Endometrium (tissue), 2 donors: ENCODE measurements around the gene SLC6A3.

ENCODE experiments used
- FAIRE-seq: peaks from 2 replicates; lab custom pipeline; 2012; peaks lifted over from hg19 to GRCh38; lab: Jason Lieb, UNC
- donor health status: control.
- donor health status: control.

SLC6A3 gene

DNA sequence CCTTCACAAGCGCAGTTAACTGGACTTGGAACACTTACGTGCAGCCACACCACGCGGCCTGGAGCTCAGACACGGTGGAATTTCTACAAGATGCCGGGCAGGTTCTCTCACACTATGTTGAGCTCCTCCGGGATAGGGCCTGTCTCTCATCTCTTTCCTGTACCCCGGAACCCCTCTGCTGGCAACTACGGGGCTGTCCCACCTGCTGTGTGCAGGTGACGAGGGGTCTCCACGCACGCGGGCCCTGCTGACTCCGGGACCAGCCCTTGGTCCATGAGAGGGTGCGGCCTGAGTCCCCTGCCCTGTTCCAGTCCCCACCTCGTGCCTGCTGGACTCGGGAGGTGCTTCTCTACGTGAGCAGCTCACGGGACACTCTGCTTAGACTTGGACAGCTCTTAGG, 40.1 kb downstream of the SLC6A3 start:
- FAIRE-seq = no peak

DNA sequence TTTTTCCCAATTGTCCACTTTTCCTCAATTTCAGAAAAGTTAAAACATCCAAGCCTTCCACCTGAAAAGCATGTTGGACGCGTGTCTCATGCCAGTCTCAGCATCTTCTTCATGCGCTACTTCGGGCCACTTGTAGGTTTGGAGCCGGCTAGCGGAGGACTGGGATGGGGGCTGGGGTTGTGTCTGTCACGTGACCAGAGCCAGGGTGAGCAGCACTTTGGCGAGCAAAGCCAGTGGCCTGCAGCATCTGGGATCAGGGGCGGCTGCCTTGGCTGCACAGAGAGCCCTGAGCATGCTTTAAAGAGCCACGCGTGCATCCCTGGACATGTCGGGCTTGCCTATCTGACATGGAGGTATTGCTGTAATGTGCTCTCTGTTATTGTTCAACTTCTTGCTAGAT, 41.2 kb downstream of the SLC6A3 start:
- no peak for FAIRE-seq

DNA sequence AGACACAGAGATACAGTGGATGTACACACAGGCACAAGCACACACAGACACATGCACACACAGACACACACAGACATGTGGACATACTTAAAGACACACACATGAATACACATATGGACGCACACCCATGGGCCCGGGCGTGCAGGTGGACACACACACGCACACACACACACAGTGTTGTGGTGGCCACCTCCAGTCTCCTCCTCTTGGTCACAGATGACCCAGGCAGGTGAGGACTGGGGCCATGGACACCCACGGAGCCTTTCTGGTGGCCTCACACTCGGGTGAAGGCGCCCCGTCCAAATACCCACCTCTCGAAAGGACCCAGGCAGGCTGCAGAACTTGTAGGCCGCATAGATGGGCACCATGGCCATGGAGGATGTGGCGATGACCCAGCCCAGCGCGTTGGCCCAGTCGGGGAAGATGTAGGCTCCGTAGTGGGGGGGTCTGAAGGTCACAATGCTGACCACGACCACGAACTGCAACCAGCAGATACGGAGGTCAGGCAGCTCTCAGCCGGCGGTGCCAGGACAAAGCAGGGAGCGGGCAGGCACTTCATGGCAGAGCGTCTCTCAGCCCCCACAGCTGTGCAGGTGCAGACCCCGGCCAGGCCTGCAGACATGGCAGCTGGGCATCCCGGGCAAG, 42.5 kb downstream of the SLC6A3 start:
- FAIRE-seq = no peak

DNA sequence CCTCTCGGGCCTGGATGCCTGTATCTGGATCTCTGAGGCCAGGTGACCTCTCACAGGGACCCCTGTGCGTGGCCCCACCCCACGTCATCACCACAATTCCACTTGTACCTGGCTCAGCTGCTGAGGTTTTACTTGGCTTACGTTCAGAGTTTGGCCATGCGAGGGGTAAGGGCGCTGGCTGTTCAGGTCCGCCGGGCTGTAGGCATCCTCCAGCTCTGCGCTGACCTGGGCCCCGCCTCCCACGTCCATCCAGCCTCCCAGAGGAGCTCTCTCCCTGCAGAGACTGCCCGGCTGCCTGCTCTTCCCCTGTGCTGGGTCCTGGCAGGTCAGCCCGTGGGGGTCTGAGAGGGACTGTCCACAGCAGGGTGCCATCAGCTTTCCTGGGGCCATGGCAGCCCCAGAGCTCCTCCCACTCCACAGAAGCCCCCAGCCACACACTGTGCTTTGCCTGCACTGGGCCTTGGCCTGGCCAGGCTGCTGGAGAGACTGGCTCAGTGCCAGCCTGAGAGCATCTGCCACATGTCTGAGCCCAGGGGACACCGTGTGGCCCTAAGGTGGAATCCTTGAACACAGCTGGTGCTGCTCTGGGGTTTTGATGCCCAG, 43.6 kb downstream of the SLC6A3 start:
- FAIRE-seq = no peak

DNA sequence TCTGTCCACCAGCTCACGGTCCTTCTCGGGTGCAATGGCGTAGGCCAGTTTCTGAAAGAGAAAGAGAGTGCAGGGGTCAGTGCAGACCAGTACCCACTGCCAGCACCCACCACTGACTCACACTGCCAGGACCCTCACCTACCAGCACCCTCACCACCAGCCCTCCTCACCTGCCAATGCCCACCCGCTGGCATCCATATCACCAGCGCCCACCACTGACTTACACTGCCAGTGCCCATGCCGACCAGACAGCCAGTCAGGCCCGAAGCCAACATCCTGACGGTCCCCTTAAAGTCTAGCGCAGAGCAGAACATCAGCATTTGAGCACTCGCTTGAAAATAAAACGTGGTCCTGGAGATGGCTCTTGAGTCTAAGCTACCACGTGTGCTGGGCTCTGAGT, 44.3 kb downstream of the SLC6A3 start:
- no peak for FAIRE-seq

DNA sequence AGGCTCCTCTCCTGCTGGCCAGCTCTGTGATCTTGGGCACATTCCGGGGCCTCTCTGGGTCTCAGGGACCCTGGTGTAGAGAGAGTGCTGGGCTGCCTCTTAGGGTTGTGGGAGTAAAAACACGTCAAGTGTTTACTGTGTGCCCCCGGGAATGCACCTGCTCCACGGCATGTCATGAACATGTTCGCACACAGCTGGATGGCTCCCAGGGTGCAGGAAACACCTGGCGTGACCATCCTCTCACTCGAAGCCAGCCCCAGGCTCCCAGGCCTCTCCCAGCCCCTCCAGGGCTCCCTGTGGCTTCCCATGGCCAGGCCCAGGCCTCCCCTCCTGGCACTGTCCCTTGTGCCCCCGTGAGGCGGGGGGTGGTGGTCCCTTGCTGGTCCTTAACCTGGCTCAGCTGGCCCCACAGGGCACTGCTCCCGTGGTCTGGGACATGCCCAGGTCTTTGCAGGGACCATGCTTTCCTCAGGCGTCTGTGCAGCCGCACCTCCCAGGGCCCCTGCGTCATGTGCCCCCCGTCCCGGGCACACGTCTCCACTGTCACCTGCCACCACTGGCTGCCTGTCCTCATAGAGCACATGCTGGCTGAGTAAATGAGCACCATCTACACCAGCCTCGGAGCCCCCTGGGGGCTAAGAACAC, 44.9 kb downstream of the SLC6A3 start:
- no peak for FAIRE-seq

DNA sequence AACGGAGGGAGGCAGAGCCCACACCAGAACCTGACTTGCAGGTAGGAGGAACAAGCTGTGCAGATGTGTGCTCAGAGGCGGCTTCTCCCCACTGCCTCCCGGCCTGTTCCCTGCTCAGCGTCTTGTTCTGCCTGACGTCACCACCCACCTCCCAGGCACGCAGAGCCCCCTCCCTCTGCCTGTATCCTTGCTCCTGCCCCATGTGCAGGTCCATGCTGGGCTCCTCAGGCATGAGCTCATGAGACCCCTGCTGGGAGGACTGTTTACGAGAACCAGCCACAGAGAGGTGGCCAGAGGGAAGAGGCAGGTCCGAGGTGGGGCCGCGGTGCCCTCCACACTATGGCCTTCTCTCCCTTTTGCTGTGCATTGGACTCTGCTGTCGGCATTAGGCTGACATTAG, 45.5 kb downstream of the SLC6A3 start:
- no peak for FAIRE-seq

DNA sequence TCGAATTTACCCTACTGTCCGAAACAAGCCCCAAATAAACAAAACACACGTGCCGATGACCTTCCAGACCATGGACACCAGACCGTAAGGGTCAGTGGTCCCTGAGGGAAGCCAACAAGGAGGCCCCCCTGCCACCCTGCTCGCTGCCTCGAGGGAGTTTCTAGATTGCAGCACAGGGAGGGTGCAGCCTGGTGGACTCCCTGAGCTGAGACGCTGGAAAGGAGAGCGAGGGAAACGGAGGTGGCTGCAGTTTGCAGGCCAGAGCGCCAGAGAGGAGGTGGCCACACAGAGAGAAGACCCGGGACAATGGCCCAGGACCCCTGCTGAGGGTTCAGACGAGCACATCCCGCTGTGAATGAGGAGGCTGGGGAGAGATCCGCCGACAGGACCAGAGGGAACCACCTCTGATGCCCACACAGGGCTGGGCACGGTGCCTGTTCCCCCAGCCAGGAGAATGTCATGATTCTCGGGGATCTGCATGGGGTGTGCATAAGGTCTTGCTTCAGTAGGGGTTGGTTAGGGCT, 48.9 kb downstream of the SLC6A3 start:
- no peak for FAIRE-seq

DNA sequence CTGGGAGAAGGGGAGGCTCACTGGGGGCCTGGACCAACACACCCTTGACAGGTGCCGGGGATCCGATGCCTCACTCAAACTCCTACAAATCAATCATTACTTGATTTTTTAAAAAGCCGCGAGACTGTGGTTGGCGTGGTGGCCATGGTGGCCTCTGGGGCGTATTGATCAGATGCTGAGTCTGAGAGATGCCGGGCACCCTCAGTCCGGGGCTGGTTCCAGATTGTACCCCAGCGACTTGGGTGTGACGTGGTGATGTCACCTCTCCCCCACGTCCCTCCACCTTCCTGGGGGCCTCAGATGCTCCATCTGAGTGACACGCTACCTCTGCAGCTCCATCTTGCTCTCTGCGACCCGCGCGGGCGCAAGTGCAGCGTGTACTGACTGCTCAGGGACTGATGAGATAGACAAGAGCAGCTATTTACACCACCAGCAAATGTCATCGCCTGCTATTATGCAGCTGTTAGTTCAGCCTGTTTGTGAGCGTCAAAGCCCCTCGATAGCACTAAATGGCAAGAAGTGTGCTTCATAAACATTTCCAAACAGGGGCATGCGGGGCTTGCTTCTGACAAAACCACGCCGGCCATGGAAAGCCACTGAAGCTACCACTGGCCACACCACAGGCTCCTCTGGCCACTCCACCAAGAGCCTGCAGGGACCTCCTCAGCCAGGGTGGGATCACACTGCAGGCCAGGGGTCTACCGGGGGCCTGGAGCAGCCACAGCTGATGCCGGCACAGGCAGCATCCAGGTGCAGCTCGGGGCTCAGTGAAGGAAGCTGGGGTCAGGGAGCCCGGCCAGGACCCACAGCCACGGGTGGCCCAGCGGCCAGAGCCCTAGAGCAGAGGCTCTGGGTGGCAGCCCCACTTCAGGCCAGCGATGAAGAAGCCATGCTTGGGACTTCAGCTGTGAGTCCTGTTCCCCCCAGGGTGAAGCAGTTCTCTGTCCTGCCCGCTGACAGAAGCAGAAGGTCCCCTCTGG, 50.1 kb downstream of the SLC6A3 start:
- FAIRE-seq = no peak

DNA sequence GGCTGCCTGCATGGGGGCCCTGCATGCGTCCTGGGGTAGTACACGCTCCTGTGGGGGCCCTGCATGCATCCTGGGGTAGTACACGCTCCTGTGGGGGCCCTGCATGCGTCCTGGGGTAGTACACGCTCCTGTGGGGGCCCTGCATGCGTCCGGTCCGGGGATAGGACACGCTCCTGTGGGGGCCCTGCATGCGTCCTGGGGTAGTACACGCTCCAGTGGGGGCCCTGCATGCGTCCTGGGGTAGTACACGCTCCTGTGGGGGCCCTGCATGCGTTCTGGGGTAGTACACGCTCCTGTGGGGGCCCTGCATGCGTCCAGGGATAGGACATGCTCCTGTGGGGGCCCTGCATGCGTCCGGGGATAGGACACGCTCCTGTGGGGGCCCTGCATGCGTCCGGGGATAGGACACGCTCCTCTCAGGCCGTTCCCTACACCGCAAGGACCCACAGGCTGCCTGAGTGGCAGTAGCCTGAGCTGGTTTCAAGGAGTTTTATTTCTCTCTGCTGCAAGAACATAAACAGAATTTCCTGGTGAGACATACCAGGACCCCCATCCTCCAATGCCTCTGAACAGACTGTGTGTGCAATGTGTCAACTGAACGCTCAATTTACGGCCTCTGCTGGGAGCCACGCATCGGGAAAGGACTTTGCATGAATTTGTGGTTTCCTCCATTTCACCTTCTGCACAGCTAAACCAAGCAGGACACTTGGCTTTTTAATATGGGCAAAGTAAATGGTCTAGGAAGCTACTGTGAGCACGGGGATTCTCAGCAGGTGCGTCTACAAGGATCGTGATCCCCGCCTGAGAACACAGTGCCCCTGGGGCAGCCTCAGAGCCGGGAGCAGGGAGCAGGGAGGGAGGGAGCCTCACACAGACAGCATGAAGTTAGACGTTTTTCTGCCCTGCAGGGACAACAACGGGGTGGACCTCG, 51.4 kb downstream of the SLC6A3 start:
- no peak for FAIRE-seq

DNA sequence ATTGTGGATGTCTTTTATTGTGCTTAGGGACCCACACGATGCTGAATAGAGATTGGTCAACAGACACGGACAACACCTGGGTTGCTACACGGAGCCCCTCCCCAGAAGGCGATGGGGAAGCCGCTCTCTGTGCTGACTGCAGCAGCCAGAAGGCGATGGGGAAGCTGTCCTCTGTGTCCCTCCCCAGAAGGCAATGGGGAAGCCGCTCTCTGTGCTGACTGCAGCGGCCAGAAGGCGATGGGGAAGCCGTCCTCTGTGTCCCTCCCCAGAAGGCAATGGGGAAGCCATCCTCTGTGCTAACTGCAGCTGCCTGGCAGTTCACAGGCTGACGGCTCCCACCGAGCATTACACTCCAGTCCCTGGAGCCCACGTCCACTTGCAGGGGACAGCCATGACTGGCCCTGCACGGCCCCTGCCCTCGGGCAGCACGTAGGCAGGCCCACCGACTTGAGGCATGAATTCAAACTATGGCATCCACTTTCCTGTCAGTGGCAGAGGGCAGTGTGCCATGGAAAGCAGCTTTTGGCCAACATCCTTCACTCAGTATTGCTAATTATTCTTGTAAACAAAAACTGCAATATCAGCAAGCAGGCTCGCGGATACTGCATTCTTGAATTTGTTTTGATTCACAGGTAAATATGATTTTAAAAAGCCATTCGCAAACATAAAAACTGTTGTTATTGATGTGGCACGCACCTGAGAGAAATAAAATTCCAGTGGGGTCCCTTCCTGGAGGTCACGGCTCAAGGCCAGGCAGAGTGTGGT, 52.3 kb downstream of the SLC6A3 start:
- no peak for FAIRE-seq

DNA sequence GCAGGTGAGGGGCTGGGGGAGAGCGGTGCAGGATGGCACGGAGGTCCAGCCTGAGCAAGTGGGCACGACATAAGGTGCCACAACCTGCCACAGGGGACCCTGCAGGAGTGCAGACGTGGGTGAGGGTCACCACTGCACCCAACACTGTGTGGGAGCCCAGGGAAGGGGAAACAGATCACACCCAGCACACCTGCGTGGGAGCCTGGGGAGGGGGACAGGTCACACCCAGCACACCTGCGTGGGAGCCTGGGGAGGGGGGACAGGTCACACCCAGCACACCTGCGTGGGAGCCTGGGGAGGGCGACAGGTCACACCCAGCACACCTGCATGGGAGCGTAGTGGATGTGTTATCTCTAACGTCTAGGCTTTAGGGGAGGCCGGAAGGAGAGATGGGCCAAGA, 53.0 kb downstream of the SLC6A3 start:
- FAIRE-seq = no peak

DNA sequence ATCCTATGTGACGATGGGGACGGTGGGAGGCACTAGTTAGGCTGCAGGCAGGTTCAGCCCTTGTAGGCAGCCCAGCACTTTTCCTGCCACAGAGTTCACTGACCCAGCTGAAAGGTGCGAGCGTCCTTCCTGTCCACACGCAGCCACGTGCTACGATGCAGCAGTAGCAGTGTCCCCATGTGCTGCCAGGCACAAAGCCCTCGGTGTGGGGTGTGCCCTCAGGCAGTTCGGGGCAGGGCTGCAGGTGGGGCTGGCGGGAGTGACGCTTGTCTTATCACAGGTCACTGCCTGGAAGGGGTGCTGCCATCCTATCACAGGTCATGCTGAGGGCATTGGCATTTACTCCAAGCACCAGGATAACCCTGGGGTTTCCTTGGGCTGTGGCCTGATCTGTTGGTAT, 53.5 kb downstream of the SLC6A3 start:
- FAIRE-seq = no peak

DNA sequence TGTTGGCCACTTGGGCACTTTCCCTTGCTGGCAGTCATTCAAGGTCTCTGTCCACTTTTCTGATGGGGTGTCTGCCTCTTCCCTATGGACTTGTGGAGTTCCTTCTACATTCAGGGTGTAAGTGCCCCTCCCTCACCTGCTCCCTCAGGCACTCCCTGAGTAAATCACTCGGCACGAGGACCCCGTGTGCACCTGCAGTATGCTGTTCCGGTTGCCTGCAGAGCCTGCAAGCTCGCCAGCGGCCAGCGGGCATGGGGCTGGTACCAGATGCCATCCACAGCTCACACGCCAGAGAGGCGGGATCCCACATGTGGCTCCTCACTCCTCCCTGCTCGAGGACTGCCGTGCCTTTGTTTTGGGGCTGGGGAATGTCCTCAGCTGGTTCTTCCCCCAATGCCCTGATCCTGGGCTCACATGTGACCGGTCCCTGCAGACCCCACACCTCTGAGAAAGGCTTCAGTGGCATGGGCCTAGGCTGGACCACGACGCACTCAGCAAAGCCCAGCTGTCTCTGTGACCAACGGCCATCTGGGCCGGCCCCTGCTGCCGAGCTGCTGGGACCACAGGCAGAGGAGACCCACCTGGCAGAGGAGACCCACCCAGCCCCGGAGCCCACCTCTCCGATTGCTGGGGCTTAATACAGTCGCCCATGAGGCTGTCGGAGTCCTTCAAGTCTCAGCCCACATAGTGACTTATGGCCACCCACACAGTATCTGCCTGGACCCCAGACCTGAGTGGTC, 54.2 kb downstream of the SLC6A3 start:
- no peak for FAIRE-seq

DNA sequence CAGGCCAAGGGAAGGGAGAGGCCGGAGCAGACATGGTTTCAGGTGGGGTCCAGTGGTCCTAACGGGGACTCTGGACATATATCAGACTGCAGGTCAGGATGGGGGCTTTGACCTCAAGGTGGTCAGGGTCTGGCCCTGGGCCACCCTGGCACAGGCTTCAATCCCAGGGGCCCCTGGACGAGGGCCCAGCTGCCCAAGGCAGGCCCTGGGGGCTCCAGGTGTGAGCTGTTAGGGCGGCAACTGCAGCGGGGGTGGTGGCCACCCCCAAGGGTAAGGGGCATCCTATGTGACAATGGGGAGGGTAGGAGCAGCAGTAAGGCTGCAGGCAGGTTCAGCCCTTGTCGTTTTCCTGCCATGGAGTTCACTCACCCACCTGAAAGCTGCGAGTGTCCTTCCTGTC, 54.9 kb downstream of the SLC6A3 start:
- no peak for FAIRE-seq

DNA sequence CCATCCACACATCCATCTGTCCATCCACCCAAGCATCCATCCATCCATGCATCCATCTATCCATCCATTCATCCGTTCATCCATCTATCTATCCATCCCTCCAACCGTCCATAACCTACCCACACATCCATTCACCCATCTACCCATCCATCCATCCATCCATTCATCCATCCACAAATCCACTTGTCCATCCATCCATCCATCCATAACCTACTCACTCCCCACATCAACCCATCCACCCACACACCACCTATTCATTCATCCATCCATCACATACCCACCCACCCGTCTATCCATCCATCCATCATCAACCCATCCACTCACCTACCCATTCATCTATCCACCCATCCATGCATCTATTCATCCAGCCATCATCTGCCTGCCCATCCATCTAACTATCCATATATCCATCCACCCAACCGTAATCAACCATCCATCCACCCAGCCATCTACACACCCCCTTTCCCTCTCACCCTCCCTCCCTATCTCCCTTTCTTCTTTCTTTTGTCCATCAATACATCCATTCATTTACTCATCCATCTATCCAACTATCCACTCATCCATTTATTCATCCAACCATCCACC, 56.8 kb downstream of the SLC6A3 start:
- FAIRE-seq = no peak

DNA sequence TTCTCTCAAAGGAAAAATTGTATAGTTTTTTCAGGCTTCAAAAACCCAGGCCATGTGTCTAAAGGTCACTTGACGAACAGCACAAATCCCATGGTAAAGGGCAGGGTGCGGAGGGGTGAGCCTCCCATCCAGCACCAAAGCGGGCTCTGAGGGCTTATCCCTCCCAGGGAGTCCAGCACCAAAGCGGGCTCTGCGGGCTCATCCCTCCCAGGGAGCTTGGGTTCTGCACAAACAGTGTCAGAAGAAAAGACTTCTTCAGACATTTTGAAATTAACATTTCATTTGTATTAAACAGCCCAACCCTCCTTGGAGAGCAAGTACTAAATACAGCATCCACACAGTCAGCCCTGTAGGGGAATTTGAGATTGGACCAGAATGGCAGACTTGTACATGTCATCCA, 57.4 kb downstream of the SLC6A3 start:
- FAIRE-seq = no peak

DNA sequence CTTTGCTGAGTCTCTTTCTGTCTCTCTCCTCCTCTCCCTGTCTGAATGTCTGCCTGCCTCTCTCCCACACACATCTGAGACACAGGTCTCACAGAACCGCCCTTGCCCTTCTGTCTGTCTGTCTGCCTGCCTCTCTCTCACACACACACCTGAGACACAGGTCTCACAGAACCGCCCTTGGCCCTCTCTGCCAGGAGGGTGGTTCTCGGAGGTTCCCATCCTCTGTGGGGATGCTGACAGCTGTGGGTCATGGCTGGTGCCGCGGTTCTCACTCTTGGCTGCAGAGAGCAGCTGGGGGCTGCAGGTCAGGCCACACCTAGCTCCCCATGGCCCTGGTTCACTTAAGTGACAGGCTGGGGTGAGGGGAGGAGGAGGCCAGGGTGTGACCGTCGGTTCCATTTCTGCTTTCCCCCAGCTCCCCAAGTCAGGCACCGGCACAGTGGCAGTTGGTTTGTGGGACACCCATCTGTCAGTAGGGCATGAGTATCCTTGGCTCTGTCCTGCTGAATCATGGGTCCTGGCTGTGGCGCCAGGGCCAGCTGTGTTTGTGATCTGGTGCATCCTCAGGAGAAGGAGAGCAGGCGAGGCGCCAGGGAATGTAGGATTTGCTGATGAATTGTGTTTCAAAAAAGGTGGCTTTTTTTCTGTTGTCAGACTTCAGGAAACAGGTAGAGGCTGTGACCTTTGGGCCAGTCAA, 58.0 kb downstream of the SLC6A3 start:
- FAIRE-seq = no peak

DNA sequence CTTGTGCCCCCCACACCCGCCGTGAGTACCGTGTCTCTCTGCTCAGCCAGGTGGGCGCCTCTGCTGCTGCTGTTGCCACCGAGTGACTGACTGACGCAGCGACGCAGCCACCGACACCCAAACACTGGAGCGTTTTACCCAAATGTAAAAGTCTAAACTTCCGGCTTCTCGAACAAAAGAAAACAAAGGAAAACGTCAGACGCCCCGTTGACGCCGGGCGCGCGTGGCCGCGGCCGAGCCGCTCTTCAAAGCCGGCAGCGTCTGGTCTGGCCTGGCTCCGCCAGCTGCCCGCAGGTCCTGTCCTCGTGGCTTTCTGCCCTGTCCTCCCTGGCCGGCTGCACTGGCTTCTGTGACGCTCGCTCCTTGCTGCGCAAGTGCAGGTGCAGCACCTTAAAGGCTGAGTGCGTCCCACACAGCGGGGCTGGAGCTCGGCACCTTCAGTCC, 58.9 kb downstream of the SLC6A3 start:
- FAIRE-seq = no peak
